Stimulated activated CD8-positive, alpha-beta memory T cell treated with anti-CD3 and anti-CD28 coated beads, Interleukin-4, amount 100 ng/mL, for 4 hours (primary cell): ENCODE results near the gene COA1.

Experiments
- DNase-seq, 2 donors: peaks; one replicate each; pipeline ENCODE4 v3.0.0-alpha.2; 2020; ENCODE audit warnings: low read depth in 2 of 2, low spot score in 1 of 2

The COA1 gene

DNA sequence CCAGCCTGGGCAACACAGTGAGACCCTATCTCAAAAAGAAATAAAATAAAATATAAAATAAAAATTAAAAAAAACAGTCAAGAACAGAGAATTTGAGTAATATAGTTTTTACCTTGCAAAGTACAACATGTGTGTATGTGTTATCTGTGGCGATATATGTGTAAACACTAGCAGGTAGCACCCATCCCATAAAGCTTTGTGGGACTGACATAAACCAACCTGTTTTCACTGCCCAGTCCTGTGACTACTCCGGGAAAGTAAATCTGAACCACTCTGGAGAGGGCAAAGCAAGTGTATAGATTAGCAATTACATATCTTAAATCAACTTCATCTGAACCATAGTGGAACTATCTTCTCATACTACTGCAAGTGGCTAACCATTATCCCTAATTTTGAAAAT, 72.3 kb downstream of the COA1 start:
- no peak for DNase-seq

DNA sequence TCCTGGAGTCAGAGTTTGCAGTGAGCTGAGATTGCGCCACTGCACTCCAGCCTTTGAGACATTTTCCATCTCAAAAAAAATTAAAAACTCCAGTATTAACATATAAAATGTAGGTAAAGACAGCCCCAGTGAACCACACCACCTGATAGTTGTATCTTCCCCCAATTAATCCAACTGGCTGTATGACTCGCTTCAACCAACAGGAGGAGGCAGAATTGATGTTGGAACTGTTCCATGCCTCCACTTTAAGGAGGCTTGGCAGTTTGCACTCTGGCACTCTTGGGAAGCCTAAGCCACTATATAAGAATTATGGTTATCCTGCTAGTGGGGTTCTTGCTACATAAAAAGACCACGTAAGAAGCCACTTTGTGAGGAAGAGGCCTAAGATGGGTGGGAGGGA, 73.7 kb downstream of the COA1 start:
- DNase-seq = no peak

DNA sequence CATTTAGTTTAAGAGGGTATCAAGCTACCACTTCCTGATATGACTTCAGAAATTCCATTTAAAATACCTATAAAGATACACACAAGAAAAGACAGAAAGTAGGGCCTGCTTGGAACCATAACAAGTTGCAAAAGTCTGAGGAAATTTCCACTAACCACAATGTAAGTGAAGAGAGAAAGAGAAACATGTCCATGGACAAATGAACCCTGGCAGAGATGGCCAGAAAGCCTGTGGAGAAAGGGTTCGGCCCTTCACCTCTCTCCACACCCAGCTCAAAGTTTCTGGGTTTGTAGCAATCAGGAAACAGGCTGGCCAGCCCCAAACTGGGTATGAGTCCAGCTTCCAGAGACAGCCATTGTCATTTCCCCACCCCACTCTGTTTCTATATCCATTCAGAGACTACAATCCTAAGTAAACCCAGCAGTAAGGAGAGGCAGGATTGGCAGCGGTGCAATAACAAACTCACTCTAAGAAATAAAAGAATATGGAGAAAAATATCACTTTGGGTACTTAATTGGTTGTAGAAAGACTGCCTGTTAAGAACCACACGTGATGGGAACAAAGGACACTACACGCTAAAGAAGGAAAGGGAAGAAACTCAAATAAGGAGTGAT, 75.3 kb downstream of the COA1 start:
- DNase-seq = no peak

DNA sequence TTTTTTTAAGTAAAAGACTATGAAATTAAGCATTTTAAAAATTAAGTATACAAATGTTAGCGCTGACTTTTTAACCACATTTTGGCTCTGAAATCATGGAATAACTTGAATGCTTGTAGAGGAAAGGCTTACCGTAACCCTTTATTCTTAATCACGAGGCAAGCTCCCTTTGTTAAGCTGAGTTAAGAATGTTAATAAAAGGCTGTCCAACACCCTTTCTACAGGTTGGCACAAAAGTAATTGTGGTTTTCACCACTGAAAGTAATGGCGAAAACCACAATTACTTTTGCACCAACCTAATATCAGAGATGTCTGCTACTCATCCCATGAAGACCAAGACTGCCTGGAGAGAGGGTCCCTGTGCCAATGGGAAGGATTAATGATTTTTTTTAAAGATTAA, 75.9 kb downstream of the COA1 start:
- DNase-seq = no peak

DNA sequence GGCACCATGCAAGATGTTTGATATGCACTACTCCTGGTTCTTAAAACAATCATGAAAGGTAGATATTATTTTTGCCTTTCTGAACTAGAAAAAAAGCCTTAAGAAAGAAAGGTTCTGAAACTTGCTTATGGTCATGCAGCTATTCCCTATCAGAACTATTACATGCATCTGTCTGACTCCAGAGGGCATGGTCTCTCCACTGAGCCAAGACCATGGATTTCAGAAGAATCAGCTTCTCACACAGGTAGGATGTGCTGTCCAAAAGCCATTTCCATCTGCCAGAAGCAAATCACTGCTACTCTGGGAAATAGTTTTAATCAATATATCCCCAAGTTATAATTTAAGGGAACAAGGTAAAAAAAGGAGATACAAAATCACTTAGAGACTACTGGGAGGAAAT, 77.0 kb downstream of the COA1 start:
- DNase-seq = no peak

DNA sequence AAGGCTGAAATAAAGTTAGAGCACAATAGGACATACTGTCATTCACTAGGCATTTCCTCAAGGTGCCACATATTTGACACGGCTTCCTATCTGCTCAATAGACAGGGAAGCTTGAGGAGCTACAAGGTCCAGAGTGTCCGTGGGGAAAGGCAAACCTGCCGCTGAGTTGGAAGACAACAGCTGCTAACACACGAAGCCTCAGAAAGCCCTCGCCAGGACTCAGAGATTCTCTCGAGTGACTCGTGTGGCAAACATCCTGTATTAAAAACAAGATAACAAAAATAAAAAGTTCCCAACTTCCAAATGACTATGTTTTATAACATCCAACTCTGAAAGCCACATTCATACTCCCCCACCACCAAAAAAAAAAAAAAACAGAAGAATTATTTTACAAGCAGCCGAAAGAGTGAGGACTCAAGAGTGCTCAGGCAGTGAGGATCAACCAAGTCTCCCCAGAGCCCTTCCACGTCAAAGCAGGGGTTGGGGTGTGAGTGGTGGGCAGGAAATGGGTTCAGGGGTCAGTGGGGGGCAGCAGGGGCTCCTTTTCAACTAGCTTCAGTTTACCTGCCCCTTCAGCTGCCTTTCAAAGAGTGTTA, 78.8 kb downstream of the COA1 start:
- DNase-seq = no peak

DNA sequence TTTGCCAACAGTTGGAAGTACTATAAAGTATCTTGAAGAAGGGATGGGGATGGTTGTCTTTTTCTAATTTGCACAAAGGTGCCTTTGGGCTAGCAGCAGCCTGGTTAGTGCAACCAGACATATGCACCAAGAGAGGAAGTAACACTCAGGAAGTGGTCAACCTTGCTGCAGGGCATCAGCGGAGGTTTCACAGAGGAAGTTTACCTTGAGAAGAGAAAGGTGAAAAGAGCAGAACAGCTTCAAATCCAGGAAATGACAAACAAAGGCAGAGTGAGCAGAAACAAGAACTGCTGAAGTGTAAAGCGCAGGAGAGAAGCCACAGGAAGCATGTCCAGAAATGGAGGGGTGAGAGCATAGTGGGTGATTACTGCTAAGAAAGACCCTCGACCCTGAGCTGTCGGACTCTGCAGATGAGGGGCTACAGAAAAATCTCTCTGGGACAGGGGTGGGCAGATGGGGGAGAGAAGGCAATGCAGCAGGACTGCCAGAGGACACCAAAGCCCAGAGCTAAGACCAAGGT, 79.5 kb downstream of the COA1 start:
- DNase-seq = no peak

DNA sequence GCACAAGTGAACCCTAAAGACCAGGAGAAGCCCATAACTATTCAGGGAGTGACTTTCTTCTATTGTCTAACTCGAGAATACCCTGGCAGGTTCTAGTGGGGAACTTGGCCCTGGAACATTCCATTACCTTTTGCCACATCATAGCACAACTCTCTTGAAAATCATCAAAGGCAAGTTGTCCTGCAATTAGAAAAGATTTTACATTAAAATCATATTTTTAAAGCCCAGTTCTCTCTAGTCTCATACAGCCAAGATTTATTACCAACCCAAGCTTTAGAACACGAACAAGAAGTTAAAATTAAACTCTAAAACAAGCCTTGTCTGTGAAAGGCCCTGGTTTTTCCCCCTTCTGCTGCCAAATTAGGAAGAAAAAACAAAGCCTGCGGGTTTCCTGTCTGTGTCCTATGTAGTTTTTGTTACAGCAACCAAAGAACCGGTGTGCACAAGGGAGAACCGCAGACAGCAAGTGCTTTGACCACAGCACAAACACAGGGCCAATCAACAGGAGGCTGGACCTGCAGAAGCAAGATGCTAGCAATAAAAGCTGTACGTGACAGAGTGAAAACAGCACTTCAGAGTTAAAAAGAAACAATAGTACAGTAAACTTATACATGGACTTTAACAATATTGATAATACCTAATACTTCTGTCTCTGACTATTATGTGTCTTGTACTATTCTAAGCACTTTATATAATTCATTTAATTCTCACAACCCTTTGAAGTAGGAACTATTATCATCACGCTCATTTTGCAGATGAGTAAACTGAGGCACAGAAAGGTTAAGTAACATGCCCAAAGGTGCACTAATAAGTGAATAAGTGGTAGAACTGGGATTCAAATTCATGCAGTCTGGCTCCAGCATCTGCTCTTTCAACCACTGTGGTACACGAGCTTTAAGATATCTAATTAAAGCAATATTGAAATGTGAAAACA, 80.6 kb downstream of the COA1 start:
- DNase-seq = peak in 1 of 2 donors; percentile 49

DNA sequence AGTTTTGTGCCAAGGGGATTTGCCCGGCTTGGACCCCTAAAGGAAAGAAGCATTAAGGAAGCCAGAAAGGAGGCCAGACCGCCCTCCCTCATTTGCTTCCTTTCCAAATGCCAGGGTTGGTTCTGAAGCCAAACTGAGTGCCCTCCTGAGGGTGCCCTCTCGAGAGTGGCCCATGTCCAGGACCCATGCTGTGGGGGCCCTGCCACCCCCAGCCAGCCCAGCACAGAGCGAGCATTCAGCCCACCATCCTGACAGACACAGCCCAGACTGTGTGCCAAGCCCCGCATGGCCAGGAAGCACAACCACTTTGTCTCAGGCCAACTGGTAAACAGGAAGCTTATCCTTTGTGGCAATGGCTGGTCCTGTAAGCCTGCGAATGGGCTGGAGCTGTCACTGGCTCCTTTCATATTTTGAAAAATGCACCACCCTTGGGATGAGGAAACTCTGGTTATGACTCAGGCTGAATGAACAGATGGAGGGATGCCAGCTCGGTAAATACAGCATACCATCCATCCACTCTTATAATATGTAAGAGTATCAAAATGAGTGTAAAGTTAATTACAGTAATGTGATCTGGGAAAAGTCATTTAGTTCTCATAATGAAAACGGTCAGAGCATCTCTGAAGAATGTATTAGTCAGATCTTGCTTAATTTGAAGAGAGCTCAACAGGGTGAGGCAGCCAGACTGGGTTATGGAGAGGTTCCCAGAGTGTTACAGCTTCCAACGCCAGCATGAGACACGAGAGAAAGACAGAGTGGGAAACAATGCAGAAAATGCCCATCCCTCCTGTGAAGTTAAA, 81.5 kb downstream of the COA1 start:
- DNase-seq = no peak

DNA sequence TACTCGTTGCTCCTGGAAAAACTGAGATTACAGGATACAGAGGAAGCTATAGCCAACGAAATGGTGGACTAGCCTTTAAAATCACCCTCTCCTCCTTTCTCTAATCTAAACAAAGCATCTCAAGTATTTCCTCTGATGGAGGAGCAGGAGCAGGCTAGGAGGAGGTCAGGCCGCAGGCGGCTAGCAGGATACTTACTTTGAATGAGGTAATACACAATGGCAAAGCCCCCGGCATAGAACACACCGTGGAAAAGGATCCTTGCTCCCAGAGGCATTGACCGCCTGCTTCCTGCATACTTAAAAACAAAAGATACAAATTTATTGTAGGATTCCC, 82.0 kb downstream of the COA1 start:
- DNase-seq = no peak

DNA sequence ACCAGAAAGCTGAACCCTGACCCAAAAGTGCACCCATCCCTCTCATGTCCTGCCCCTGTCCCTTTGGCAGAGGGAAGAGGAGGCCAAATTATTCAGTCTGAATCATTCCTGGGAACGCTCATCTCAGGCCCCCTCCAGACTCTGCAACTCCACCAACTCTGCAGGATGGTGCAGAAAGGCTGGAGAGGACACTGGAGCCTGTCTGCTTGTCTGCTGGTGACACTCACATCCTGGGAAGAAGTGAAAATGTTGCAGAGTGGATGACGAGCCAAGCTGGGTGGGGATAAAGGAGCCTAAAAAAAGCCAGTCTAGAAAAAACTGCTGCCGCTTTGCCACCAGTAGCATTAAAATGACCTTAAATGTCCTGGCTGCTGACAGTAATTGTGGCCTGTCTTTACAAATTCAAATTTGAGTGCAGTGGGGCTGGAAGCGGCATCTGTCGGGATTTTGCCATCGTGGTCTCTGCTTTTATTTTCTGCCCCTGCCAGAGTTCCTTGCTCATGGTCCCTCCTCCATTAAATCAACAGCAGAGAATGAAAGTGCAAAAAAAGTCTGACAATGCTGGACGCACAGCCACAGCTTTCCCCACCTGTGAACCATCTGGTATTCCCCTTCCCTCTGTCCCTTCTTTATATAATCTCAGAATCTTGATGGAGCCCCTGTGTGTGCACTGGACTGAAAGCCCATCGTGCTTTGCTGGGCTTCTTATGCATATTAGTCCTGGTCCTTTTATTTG, 82.6 kb downstream of the COA1 start:
- no peak for DNase-seq

DNA sequence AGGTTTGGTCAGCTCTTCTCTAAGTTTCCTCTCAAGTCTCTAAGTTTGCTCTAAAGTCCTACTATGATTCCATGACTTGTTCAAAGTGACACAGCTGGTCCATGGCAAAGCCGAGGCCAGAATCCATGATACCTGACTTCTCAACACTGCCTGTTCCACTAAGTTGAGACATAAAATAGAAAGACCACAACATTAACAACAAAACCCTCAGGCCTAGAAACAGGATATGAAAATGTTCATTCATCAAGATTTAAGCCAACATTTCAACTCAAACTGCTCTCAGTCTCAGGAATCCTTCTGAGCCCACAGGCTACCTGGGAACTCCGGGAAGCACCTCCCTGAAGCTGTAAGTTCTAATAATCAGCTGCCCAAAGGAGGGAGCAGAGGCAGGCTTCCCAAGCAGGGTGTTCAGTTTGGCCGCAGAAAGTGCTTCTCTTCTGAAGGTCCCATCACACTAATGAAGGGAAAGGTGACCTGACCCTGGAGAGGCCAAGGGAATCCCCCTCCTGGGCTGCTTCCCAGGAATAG, 83.6 kb downstream of the COA1 start:
- DNase-seq = no peak

DNA sequence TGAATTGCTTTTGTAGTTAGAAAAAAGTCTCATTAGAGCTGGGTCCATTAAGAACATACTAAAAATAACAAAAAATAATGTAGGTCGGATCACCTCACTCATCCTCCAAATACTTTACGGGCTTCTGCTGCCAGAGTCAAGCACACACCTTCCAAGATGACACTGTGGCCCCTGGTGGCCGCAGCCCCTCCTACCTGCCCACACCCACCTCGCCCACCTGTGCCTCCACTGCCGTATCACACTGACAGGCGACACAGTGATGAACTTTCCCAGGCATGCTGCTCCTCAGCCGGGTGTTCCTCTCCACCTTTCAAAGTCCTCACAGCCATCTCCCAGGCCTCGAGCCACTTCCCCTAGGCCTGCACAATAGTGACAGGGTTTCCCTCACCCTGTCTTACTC, 85.5 kb downstream of the COA1 start:
- no peak for DNase-seq

DNA sequence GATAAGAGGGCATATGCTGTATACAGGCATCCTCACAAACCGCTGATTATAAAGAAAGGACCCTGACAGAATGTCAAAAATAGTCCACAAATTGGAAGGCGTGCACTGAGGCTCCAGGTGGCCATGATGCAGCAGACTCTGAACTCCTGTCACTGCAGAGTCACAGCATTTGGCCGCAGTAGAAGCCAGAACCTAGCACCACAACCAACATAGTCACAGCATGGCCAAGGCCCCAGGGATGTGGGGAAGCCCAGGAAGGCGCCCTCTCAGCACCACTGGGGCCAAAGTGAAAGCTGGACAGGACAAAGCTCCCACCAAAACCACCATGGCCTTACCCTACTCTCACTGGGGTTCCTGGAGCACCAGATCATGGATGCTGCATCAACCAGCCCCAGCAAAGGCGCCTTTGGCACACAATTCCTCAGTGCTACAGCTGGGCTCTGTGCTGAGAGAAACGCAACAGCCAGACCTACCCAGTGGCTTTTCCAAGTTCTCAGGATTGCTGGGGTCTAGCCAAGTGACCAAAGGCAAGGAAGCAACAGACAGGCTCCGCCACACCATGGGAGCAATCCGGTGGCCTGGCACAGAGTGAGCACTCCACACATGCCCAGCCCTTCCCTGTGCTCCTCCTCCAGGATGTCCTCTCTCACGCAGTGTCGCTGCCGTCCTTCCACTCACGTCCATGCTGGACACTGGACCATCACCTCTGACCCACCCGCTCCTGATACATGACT, 86.3 kb downstream of the COA1 start:
- DNase-seq = no peak

DNA sequence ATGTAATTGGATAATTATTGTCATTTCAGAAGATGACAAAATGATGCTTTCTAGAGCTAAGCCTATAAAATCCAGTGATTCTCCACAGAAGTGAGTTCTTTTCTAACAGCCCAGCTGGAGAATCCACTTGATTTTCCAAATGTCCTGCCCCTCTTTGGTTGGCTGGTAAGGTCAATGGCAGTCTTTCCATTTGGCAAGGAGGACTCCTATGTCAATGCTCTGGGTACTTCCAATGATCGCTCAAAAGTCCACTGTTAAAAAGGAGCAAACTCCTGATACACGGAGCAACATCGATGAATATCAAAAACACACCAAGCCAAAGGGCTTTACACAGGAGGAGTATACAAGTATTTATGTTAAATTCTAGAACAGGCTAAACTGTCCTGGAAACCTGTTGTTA, 88.6 kb downstream of the COA1 start:
- no peak for DNase-seq

DNA sequence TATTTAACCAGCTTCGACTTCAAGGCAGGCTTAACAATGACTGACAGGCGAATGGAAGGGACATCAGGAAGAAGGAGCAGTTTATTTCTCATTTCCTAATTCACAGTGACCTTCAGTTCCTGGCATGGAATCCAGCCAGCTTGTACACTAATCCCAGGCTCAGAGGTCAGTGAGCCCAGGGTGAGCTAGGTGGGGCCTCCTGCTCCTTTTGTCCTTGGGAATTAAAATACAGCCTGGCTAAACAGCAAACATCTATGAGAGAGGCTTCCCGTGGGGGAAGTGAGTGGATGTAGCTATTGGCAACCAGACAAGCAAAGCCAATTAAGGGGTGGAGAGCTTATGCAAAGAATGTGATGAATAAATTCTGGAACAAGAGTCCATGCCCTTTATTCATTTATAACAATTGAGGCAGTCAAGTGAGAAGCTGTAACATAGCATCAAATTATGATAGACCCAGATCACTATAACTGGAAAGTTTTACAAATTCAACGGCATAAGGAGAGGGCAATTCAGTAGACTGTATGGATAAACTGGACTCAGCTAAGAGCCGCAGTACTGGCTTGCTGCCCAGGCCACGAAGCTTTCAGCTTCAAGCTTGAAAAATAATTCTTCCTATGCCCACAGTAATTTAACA, 89.3 kb downstream of the COA1 start:
- DNase-seq = no peak

DNA sequence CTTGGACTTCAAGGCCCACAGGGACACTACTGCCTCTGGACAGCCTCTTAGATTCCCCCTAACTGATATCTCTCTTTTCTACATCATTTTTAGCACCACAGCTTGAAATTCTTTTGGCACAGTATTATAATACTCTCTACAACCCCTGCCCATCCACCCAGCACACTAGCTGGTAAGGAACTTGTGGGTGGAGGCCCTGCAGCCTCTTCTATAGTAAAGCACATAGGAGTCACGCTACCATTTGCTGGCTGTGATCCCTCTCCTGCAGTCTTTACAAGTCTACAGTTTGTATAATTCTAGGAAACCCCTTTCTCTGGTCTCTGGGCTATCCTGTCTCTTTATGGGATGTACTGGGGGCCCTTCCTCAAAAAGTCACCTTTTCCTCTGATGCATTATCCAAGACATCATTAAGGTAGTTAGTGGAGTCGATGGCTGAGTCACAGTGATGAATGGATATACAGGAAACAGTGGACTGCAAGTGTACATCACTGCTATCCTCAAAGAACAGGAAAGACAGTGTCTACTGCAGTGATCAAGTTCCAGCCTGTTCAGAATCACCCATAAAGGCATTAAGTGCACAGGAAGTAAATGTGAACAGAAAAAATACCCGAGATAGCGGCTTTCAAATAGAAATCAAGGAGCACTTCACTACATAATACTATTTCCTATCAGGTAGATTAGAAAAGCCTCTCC, 92.1 kb downstream of the COA1 start:
- DNase-seq = no peak

DNA sequence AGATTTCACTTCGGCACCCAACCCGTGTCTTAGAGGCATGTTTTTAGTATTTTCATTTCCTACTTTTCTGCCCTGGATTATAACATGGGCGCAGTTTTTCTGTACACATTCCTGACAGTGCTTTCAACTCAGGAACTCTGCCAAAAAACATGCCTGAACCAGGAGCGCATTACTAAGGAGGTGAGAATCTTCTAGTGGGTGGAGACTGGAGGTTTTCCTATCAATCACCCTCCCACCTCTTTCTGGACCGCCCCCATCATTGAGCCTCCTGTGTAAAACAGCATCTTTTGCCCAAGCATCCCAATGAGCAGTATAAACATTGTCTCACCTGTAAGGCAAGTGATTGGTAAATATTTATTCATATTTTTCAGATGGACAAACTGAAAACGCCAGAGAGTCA, 93.2 kb downstream of the COA1 start:
- no peak for DNase-seq

DNA sequence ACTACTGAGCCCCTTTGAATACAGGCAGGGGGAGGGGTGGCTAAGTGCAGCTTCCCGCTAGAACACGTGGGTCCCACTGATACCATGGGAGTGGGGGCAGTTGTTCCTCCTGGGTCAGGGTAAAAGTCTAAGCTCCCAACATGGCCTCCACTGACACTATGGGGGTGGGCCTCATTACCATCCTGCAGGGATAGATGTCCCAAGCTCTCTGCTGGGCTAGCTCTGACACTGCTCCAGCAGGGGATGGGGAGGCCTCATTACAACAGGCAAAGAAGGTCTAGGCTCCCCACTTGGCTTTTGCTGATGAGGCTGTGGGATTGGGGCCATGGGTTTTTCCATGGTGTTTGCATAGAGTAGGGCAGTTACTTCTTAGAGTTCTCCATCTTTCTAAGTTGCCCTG, 94.9 kb downstream of the COA1 start:
- no peak for DNase-seq
